Fibroblast of skin of right quadriceps (primary cell): Measurements from ENCODE around the gene GOLGA7B.

Source experiments
- DNase-seq: peaks from one replicate; pipeline ENCODE4 v3.0.0-alpha.2; 2013

The GOLGA7B gene

GRCh38 chr10:97896756-97897358, 47.2 kb downstream of the GOLGA7B start:
- no peak for DNase-seq

- no peak for DNase-seq
These were observed 48.8 kb downstream of the GOLGA7B start for GRCh38 chr10:97898429-97898828.

GRCh38 chr10:97901381-97901780, 51.7 kb downstream of the GOLGA7B start:
- no peak for DNase-seq

GRCh38 chr10:97903128-97904017, 53.7 kb downstream of the GOLGA7B start:
- DNase-seq: no peak

- no peak for DNase-seq
These were observed 54.4 kb downstream of the GOLGA7B start for GRCh38 chr10:97904018-97904381.

- no peak for DNase-seq
These were observed 54.9 kb downstream of the GOLGA7B start for GRCh38 chr10:97904576-97904975.

GRCh38 chr10:97905276-97905675, 55.6 kb downstream of the GOLGA7B start:
- DNase-seq: no peak

GRCh38 chr10:97907211-97907610, 57.6 kb downstream of the GOLGA7B start:
- no peak for DNase-seq

GRCh38 chr10:97907830-97908229, 58.2 kb downstream of the GOLGA7B start:
- no peak for DNase-seq

- no peak for DNase-seq
These were observed 61.0 kb downstream of the GOLGA7B start for GRCh38 chr10:97910661-97911060.

GRCh38 chr10:97911217-97911616, 61.6 kb downstream of the GOLGA7B start:
- DNase-seq: no peak

- no peak for DNase-seq
These were observed 63.5 kb downstream of the GOLGA7B start for GRCh38 chr10:97913193-97913592.

- no peak for DNase-seq
These were observed 64.0 kb downstream of the GOLGA7B start for GRCh38 chr10:97913614-97914013.

GRCh38 chr10:97914171-97914836, 64.7 kb downstream of the GOLGA7B start:
- DNase-seq: no peak

- peak; percentile 36 for DNase-seq
These were observed 65.2 kb downstream of the GOLGA7B start for GRCh38 chr10:97914837-97915211.

GRCh38 chr10:97915346-97916131, 65.9 kb downstream of the GOLGA7B start:
- DNase-seq: no peak

GRCh38 chr10:97916586-97916985, 66.9 kb downstream of the GOLGA7B start:
- DNase-seq: no peak

- no peak for DNase-seq
These were observed 69.4 kb downstream of the GOLGA7B start for GRCh38 chr10:97919012-97919411.

- DNase-seq: no peak
These were observed 71.2 kb downstream of the GOLGA7B start for GRCh38 chr10:97920865-97921264.
